ENCODE results near the gene NPHP4.

- TF ChIP-seq, protein P1, sequence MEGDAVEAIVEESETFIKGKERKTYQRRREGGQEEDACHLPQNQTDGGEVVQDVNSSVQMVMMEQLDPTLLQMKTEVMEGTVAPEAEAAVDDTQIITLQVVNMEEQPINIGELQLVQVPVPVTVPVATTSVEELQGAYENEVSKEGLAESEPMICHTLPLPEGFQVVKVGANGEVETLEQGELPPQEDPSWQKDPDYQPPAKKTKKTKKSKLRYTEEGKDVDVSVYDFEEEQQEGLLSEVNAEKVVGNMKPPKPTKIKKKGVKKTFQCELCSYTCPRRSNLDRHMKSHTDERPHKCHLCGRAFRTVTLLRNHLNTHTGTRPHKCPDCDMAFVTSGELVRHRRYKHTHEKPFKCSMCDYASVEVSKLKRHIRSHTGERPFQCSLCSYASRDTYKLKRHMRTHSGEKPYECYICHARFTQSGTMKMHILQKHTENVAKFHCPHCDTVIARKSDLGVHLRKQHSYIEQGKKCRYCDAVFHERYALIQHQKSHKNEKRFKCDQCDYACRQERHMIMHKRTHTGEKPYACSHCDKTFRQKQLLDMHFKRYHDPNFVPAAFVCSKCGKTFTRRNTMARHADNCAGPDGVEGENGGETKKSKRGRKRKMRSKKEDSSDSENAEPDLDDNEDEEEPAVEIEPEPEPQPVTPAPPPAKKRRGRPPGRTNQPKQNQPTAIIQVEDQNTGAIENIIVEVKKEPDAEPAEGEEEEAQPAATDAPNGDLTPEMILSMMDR (IDR thresholded peaks at IDR 0.05): no peak
- TF ChIP-seq POLR2A (IDR thresholded peaks at IDR 0.05): no peak
Measured at GRCh38 chr1:6030547-6031261, 38.5 kb upstream of the NPHP4 start.

All from right lobe of liver (tissue), 4 donors.